G401 (cell line): Measurements from ENCODE around the gene MYO1D. TPM values are rescaled to one million over a fixed set of nuclear protein-coding genes. Genes with fewer than 3 reads are reported as not detected.

Experiments
- DNase-seq: peaks from one replicate; pipeline ENCODE4 v3.0.0-alpha.2; 2015; ENCODE audit warnings: low spot score
- in situ Hi-C: cut with HindIII; loops from 2 replicates; pipeline ENCODE4 v1.10.0; 2016; ENCODE audit warnings: low sequenced_read_pairs, mixed read lengths
- total RNA-seq: library from RNA; depleted of rRNA; stranded (reverse); fragments of >200 nt; shearing (Covaris generic); gene quantifications from 2 replicates; pipeline ENCODE4 v1.2.3, GENCODE V29; 2014

MYO1D gene
- total RNA-seq, 1 experiment from 2014 or later, result 3.7 TPM

DNA sequence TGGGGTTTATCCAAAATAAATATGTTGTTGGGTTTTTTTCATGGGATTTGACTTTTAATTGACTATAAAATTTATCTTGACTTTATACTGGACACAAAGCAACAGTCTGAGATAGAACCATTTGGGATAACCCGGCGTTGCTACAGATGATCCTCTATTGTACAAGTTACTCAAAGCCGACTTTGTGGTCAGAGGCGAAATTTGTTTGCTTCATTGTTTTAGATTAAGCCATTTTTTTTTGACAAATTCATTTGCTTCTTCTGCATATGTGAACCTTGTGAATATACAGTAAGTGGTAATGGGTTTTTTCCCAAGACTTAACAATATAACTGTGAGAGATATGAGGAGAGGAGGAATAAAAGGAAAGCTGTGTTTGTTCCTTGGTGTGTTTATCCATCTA, 11.8 kb downstream of the MYO1D start:
- in situ Hi-C loops, result no loop called here
- DNase-seq, result no peak

DNA sequence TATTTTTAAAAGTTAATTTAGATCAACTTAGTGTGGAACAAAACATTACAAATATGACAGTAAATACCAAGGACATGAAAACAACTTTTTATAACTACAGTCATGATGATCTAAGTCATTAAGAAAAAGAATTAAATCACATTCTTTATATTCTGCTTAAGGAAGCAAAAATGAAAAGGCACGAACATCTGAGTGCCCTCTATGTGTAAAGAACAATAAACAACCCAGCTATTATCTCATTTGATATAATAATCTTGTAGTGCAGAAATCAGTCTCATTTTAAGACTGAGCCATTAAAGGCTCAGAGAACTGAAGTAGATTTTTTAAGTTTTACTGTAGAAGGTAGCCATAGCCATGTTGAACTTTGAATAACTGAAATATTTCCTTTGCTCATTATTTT, 13.4 kb downstream of the MYO1D start:
- DNase-seq, result no peak
- in situ Hi-C loops, result no loop called here

DNA sequence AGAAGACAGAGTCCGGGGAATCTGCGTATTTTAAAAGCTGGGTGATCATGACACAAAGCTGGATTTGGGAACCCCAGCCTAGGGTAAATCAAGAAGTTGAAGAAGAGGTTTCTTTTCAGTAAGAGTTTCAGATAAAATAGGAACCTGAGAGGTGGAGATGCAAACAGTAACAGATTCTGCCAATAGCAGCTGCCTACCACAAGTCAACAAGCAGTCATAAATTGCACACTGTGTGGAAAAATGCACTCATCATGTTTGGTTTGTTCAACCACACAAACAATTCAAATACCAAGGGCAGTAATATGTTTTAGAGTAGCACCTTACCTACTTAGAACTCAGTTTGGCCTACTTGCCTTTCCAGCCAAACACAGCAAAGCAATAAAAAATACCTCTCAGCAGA, 14.0 kb downstream of the MYO1D start:
- in situ Hi-C loops, result no loop called here
- no peak for DNase-seq

DNA sequence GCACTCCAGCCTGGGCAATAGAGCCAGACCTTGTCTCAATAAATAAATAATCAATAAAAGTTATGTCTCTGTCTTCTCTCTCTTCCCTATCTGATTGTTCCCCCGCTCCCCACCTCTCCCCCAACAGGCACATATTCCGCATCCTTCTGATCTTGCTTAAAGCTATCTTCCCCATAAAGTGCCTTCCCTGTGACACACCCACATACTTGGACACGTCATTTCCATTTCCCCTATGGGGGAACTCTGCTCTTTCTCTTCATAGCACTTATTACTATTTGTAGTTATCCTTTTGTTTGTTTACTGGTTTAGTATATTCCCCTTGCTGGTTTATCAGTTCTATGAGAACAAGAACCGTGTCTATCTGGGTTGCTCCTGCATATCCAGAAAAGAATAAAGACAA, 14.9 kb downstream of the MYO1D start:
- DNase-seq, result no peak
- in situ Hi-C loops, result no loop called here

DNA sequence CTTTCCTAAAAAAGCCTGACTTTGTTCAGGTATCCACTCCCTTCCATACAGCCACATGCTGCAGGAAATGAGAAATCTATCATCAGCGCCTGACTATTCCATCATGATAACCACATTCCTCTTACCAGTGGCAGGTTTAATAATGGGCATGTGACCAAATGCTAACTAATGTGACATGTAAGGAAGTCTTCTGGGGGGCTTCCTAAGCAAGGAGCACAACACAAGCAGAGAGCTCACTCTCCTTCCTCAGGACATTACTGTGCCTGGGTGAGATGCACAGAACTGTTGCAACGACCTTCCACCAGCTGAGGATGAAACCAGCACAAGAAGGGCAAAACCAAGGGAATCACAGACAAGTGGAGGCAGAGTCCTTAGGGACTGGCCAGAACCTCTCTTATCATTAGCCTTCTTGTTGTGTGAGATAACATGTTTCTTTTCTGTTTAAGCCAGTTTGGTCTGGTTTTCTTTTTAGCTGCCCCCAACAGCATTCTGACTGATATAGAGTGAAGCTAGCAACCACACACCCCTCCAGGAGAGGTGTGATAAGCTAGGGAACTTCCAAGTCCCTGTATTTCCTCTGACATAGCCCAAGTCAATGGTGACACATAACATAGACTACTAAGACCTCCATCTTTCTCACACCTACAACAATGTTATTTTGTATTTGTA, 16.9 kb downstream of the MYO1D start:
- in situ Hi-C loops, result no loop called here
- no peak for DNase-seq

DNA sequence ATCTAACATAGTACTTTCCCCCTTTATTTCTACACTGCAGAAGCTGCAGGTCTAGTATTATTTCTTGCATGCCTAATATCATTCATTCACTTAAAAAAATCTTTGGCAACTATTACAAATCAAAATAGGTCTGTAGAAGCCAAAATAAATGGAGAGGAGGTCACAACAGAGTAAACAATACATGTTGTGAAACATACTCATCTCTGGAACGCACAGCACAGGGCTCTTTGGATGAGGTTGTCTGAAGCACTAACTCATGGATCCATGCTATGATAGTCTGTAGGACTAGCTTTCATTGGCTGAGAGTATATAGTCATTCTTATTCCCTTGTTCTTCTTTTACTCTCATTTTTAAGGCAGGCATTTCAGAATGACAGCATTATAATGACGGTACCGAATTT, 21.3 kb downstream of the MYO1D start:
- DNase-seq, result no peak
- in situ Hi-C loops, result no loop called here

DNA sequence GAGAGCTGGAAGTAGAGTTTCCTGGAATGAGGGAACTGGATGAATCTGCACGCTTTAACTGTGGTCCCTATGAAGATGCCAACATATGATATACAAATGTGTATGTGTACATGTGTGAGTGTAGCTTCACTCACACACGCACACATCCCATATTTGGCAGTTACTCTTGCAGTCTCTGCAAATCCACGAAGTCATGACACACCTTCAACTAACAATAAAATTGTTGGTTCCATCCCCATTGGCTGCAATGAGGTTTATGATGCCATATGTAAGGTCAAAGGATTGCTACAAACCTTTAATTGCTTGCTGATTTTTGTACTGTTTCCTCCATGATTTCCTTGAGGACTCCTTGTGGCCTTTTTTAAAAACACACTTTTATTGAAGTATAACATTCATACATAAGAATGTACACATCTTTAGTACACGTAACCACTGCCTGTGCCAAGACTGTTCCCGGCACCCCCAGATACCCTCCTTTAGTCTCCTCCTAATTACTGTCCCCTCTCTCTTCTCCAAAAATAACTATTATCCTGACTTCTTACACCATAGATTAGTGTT, 22.0 kb downstream of the MYO1D start:
- in situ Hi-C loops, result no loop called here

DNA sequence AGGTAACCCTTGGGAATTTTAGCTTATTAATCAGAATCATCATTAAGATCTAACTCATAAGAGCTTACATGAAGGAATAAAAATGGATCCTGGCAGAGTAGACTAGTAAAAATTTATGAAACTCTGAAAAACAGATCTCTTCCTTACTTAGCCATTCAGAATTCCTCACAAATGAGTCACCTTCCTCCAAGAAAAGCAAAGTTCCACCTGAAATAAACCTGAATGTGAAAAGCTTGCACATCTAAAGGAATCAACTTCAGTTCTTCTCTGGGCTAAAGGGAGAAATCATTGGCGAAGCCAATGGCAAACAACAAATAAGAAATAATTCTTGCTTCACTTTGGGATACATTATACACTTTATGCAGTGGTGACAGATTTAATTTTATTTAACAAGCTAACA, 22.7 kb downstream of the MYO1D start:
- no peak for DNase-seq
- in situ Hi-C loops, result no loop called here

More for the DNA sequence above, 22.0 kb downstream of the MYO1D start:
- DNase-seq, result no peak

DNA sequence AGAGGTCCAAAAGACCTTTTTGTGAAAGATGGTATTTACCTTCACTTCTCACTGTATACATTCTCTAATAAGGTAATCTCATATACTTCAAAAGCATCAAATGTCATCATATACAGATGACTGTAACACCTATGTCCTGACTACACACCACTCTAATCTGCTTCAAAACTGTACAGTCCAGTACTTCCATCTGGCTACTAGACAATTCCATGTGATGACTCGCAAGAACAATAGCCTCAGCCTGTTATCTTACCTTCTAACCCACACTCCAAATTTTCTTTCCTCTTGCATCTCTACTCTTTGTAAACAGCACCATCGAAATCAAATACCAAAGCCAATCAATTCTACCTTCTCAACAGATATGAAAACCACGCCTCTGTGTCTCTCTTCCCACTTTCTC, 24.1 kb downstream of the MYO1D start:
- in situ Hi-C loops, result no loop called here
- DNase-seq, result no peak

DNA sequence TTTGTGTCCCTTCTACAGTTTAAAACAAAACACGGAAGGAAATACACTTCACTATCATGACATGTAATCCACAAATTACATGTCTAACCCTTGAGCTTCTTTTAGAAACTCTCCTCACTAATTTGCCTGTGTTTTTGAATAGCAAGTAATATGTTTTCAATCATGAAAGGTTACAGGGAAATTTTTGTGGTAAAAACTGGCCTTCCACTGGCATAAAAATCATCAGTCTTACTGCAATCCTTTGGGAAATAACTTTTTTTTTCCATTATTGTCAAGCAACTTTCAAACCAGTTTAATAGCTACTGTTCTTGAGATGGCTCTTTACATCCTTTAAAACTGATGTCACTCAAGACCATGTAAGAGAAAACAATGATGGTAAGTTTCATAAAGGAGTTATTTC, 27.0 kb downstream of the MYO1D start:
- in situ Hi-C loops, result no loop called here
- no peak for DNase-seq

DNA sequence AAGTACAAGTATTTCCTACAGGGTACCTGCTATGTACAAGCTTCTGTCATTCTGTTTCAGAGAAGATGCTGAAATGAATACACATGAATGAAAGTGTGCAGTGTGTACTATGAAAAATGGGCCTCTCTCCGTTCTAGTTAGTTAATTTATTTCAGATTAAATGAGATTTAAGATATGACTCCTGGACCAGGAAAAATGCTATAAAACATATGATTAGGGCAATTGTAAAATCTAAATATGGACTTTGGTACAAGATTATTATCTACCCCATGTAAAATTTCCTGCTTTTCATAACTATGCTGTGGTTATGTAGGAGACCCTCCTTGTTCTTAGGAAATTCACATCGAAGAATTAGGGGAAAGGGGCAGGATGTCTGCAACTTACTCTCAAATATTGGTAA, 28.9 kb downstream of the MYO1D start:
- in situ Hi-C loops, result no loop called here

DNA sequence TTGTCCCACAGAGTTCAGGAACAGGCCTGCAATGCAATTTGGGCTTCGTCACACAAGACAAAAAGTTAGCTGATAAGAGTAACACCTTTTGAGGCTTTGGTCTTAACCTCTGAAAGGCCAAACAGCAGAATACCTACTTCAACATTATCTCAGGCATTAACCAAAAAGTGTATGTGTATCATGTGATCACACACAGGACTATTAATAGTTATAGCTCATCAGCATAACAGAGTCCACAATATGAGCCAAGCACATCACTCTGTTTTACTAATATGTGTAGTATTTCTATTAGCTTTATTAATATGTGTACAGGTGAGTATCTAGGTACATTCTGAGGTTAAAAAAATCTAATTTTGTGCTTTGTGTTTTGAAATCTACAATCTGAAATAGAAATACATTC, 30.8 kb downstream of the MYO1D start:
- in situ Hi-C loops, result no loop called here
- DNase-seq, result no peak

More for the DNA sequence above, 28.9 kb downstream of the MYO1D start:
- no peak for DNase-seq

DNA sequence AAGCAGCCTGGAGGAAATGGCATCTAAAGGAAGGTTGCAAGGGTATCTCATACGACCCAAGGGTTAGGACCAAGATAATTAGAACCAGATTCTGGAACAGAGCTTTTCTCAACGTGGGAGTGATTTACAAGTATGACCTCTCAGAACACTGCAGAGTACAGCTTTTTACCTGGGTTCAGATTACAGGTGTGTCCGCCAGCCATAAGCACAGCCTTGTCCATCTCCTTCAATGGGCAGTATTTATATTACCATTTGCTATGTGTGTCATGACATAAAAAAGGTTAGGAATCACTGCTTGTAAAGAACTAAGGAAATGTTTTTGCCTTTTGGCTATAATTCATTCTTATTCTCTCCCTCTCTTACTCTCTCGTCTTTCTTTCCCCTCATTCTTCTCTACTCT, 36.7 kb downstream of the MYO1D start:
- in situ Hi-C loops, result no loop called here
- no peak for DNase-seq

DNA sequence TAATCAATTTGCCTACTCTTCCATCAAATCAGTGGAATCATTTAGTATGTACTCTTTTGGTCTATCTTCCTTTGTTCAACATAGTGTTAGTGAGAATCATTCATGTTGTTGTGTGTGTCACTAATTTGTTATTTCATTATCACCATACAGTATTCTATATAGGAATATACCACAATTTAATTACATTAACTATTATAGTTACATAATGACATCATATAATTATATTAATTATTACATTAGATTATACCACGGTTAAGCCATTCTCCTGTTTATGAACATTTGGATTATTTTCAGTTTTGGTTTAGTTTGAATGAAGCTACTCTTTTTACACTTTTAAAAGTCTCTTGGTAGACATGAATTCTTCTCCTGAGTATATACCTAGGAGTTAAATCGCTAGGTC, 40.4 kb downstream of the MYO1D start:
- DNase-seq, result no peak
- in situ Hi-C loops, result no loop called here

DNA sequence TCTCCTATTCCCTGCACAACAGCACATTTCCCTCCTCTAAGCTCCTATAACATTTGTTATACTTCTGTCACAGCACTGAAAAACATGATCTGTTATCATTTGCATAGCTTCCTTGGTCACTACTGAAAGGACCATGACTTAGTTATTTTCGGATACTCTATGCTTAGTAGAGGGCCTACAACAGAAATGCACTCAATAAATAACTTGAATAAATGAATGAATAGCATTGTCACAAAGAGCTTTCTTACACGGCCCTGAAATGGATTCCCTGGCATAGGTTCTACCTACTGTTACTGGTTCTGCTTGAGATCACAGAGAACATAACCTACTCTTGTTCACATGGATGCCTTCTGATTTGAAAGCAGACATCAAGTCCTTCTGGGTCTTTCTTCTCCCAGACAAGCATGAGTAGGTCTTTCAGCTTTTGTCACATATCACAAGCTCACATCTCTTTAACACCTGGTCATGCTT, 41.6 kb downstream of the MYO1D start:
- DNase-seq, result no peak
- in situ Hi-C loops, result no loop called here

DNA sequence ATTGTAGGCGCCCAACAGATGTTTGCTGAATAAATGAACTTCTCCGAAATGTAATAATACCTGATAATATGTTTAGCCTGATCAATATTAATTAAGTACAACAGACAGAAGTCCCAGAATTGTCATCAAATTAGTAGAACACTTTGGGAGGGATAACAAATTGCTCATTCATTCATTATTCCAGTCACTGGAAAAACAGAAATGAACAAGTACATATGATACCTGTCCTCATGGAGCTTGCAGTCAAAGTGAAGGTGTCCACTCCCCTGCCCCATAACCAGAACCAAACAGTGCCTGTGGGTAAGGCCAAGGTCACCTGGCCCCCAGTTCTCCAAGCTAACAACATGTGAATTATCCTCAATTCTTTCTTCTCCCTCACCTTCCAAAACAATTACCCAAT, 42.8 kb downstream of the MYO1D start:
- no peak for DNase-seq
- in situ Hi-C loops, result no loop called here

DNA sequence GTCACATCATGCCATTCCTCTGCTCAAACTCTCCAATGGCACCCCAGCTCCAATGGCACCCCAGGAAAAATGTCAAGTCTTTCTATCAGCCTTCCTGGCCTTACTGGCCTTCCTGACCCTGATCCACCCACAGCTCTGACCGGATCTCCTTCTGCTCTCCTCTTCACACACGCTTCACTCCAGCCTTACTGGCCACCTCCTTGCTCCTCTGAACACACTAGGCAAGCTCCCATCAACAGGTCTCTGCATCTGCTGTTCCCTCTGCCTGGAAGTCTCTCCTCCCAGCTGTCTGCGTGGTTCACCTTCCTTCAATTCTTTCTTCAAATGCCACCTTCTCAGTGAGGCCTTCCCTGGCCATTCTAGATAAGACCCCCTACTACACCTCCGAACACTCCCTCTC, 43.4 kb downstream of the MYO1D start:
- in situ Hi-C loops, result no loop called here
- DNase-seq, result no peak

DNA sequence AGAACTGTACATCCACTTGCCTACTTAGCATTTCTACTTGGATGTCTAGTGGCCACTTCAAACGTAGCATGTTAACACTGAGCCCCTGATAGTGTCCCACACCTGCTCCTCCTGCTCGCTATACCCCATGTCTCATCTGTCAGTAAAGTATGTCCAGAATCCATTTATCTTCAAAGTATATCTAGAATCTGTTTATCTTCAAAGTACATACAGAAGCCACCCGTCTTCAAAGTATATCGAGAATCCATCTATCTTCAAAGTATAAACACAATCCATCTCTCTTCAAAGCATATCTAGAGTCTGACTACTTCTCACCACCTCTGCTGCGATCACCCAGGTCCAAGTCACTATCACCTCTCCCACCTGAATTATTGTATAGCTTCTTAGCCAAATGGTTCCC, 43.8 kb downstream of the MYO1D start:
- no peak for DNase-seq
- in situ Hi-C loops, result no loop called here

DNA sequence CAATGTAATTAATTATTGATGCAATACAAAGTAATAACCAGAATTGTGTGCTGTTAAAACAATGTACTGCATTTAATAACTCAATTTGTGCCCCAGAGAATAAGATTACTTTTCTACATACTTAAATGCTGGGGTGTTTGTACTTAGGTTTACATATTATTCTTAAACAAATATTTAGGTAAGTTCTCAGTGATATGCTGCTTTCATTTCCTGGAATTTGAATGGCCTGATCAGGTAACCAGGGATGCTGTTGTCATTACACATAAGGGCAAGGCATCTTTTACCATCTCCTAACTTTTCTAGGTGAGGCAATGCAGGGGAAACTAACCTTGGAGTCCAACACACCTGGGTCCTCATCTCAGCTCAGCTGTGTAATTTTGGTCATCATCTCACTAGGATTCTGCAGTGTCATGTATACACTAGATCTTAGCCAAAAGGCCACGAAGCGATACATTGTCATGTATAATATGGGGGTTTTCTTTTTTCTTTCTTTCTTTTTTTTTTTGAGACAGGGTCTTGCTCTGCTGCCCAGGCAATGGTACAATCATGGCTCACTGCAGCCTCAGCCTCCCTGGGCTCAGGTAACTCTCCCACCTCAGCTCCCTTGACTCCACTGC, 45.2 kb downstream of the MYO1D start:
- no peak for DNase-seq
- in situ Hi-C loops, result no loop called here

DNA sequence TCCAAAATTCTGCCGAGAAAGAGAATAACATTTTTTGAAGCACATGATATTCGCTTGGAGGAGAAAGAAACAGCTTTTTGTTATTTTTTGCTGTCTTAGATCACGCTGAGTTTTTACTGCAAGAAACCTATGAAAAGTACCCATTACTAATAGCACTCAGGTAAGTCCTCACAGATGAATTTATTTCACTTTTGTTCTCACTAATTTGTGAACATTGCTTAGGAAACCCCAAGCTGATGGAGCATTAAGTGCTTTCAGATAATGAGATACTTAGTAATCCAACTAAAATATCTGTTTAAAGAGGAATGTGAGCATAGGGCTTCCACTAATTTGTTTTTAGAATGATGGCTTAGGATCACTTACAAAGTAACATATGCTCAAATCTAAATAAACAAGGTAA, 45.7 kb downstream of the MYO1D start:
- in situ Hi-C loops, result no loop called here
- no peak for DNase-seq

DNA sequence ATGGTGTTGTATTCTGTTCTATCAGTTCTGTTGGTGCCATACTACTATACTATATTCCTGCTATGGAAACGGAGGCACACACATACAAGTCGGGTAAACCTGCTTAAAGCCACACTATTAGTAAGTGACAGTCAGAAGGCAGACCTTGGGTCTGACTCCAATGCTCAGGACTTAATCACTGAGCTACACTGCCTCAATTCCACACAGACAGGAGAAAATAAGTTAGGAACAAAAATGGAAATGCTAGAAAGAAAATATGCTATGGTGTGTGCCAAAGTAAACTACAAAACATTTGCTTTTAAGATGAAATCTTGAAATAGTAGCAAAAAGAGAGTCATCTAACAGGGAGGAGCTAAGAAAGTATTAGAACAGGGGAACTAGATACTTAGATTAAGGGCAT, 48.1 kb downstream of the MYO1D start:
- DNase-seq, result no peak
- in situ Hi-C loops, result no loop called here
